Osteoblast (primary cell): ENCODE results near the gene RSBN1. TPM values are rescaled to one million over a fixed set of nuclear protein-coding genes. Genes with fewer than 3 reads are reported as not detected.

Experiments
- DNase-seq: peaks from one replicate; pipeline ENCODE4 v3.0.0; 2011; ENCODE audit warnings: low spot score, mixed read lengths; ENCODE audit not compliant: insufficient read length; ENCODE audit errors: missing footprints
- H2AFZ ChIP-seq: 2 replicates; pipeline ENCODE4 v1.6.0; 2011; ENCODE audit warnings: mild to moderate bottlenecking, low read length
- H3K27ac ChIP-seq: 2 replicates; pipeline ENCODE4 v1.5.1; 2011; ENCODE audit warnings: mild to moderate bottlenecking, low read depth, low read length, moderate library complexity
- H3K27me3 ChIP-seq: 2 replicates; pipeline ENCODE4 v1.6.0; 2012; ENCODE audit warnings: mild to moderate bottlenecking, control low read depth, inconsistent platforms, low read length, moderate library complexity; ENCODE audit not compliant: insufficient read depth
- H3K36me3 ChIP-seq: 2 replicates; pipeline ENCODE4 v1.5.1; 2011; ENCODE audit warnings: mild to moderate bottlenecking, low read length, control low read depth, moderate library complexity; ENCODE audit not compliant: insufficient read depth
- H3K4me1 ChIP-seq: 2 replicates; pipeline ENCODE4 v1.5.1; 2011; ENCODE audit warnings: mild to moderate bottlenecking, low read length, control low read depth, moderate library complexity; ENCODE audit not compliant: insufficient read depth
- H3K4me2 ChIP-seq: 2 replicates; pipeline ENCODE4 v1.6.0; 2011; ENCODE audit warnings: mild to moderate bottlenecking, low read length; ENCODE audit not compliant: insufficient read depth
- H3K4me3 ChIP-seq: fragments of 200-600 bp; sonication (generic); 3 replicates; pipeline ENCODE4 v1.5.1; 2012; ENCODE audit warnings: mild to moderate bottlenecking, low read length, inconsistent platforms; ENCODE audit not compliant: insufficient read depth
- H3K79me2 ChIP-seq: 2 replicates; pipeline ENCODE4 v1.6.0; 2012; ENCODE audit warnings: mild to moderate bottlenecking, low read length, control low read depth, inconsistent platforms; ENCODE audit not compliant: insufficient read depth
- H3K9me3 ChIP-seq: 2 replicates; pipeline ENCODE4 v1.5.1; 2011; ENCODE audit warnings: low read depth, low read length, control low read depth
- H4K20me1 ChIP-seq: 2 replicates; pipeline ENCODE4 v1.6.0; 2012; ENCODE audit warnings: mild to moderate bottlenecking, low read length, control low read depth; ENCODE audit not compliant: insufficient read depth
- total RNA-seq: library from RNA; depleted of rRNA; stranded (reverse); fragments of >200 nt; gene quantifications from 2 replicates; pipeline ENCODE4 v1.2.3, GENCODE V29; 2012
- TF ChIP-seq, protein P1 (sequence below): IDR thresholded peaks from 2 replicates; pipeline ENCODE4 v1.5.1; 2011; ENCODE audit warnings: mild to moderate bottlenecking, low read depth, low read length, moderate library complexity; ENCODE audit errors: extremely low read depth

The RSBN1 gene
- total RNA-seq, 1 donor, result 14.5 TPM

GRCh38 chr1:113793878-113794834 is 18.1 kb downstream of the RSBN1 start:
- Histone ChIP-seq H3K4me2 (no peak overlapping the region), H4K20me1 (no peaks in the 10 kb centered on the region), H3K27me3 (no peaks in the 10 kb centered on the region), H2AFZ (no peak overlapping the region), H3K27ac (no peak overlapping the region), H3K4me1 (no peaks in the 10 kb centered on the region), H3K79me2 (peaks cover 42% of the 10 kb centered on the region), H3K36me3 (peaks cover 12% of the 10 kb centered on the region), H3K4me3 (no peak overlapping the region), H3K9me3 (no peaks in the 10 kb centered on the region)
- TF ChIP-seq, protein P1, sequence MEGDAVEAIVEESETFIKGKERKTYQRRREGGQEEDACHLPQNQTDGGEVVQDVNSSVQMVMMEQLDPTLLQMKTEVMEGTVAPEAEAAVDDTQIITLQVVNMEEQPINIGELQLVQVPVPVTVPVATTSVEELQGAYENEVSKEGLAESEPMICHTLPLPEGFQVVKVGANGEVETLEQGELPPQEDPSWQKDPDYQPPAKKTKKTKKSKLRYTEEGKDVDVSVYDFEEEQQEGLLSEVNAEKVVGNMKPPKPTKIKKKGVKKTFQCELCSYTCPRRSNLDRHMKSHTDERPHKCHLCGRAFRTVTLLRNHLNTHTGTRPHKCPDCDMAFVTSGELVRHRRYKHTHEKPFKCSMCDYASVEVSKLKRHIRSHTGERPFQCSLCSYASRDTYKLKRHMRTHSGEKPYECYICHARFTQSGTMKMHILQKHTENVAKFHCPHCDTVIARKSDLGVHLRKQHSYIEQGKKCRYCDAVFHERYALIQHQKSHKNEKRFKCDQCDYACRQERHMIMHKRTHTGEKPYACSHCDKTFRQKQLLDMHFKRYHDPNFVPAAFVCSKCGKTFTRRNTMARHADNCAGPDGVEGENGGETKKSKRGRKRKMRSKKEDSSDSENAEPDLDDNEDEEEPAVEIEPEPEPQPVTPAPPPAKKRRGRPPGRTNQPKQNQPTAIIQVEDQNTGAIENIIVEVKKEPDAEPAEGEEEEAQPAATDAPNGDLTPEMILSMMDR, result no peak
- no peak for DNase-seq

DNA sequence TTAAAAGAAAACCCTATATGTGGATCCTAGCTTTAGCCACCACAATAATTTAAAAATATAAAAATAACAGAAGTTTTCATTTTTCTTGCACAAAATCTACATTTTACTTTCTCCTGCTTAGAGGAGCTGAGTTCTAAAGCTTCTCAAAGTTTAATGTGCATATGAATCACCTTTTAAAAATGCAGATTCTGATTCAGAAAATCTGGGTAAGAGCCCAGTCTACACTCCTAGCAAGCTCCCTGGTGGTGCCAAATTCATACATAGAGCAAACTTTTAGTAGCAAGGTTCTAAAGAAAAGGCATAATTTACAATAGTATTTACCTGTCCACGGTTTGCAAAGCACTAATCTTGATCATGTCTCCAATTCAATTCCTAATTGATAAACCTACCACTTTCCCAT is 19.3 kb downstream of the RSBN1 start:
- Histone ChIP-seq H3K36me3 (peaks cover 12% of the 10 kb centered on the region), H4K20me1 (no peaks in the 10 kb centered on the region), H3K4me2 (no peak overlapping the region), H3K27me3 (no peaks in the 10 kb centered on the region), H3K4me3 (no peak overlapping the region), H3K79me2 (peaks cover 41% of the 10 kb centered on the region), H3K4me1 (no peaks in the 10 kb centered on the region), H3K9me3 (no peaks in the 10 kb centered on the region), H3K27ac (no peak overlapping the region), H2AFZ (no peak overlapping the region)
- TF ChIP-seq, protein P1, result no peak
- DNase-seq, result no peak

DNA sequence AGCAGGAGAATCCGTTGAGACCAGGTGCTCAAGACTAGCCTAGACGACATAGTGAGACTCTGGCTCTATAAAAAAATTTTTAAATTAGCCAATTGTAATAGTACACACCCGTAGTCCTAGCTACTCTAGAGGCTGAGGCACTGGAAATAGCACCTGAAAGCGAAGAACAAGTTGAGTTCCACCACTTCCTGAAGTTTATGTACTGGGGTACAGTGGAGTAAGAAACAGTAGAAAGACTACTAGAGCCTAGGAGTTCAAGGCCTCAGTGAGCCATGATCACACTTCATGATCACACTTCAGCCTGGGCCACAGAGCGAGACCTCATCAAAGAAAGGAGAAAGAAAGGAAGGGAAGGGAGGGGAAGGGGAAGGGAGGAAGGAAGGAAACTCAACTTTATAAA is 19.8 kb downstream of the RSBN1 start:
- no peak for DNase-seq
- H2AFZ ChIP-seq, result no peak overlapping the region
- H3K4me1 ChIP-seq, result no peaks in the 10 kb centered on the region
- peaks cover 39% of the 10 kb centered on the region for H3K79me2 ChIP-seq
- H3K4me2 ChIP-seq, result no peak overlapping the region
- H3K9me3 ChIP-seq, result no peaks in the 10 kb centered on the region
- no peak overlapping the region for H3K27ac ChIP-seq
- no peak overlapping the region for H3K4me3 ChIP-seq
- TF ChIP-seq, protein P1, result no peak
- peaks cover 10% of the 10 kb centered on the region for H3K36me3 ChIP-seq
- H4K20me1 ChIP-seq, result no peaks in the 10 kb centered on the region
- H3K27me3 ChIP-seq, result no peaks in the 10 kb centered on the region

DNA sequence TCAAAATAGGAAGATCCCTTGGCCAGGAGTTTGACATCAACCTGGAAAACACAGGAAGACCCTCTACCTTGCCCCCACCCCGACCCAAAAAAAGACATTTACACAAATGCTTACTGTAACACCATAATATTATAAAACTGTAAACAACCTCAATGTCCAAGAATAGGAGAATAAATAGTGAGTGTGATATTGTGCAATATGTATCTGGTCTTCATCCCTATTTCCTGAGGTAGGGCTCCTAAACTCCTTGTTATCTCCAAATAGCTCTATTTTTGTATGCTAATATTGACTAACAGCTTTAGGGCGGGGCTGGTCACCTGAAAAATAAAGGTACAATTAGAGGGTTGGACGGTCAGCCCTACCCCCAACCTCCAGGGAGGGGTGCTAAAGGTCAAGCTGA is 23.5 kb downstream of the RSBN1 start:
- no peak overlapping the region for H3K27ac ChIP-seq
- peaks cover 33% of the 10 kb centered on the region for H3K79me2 ChIP-seq
- H2AFZ ChIP-seq, result no peak overlapping the region
- H3K4me1 ChIP-seq, result peaks cover 2% of the 10 kb centered on the region
- TF ChIP-seq, protein P1, result no peak
- no peak overlapping the region for H3K4me3 ChIP-seq
- DNase-seq, result no peak
- no peaks in the 10 kb centered on the region for H4K20me1 ChIP-seq
- H3K36me3 ChIP-seq, result no peaks in the 10 kb centered on the region
- H3K27me3 ChIP-seq, result no peaks in the 10 kb centered on the region
- H3K4me2 ChIP-seq, result no peak overlapping the region
- no peaks in the 10 kb centered on the region for H3K9me3 ChIP-seq
